Naive B cell (primary cell): ENCODE results near the gene POC1A. TPM values are rescaled to one million over a fixed set of nuclear protein-coding genes. Genes with fewer than 3 reads are reported as not detected.
A peak's percentile ranks its signal among the peaks of the same experiment; 100 is the strongest.

Experiments used
- ATAC-seq, 2 donors: fragments of 150-1000 bp; cut with Tn5 transposase; 2 replicates each; pipeline ENCODE4 v1.10.0; 2021; ENCODE audit warnings: low read depth in 2 of 2, mild to moderate bottlenecking in 2 of 2, moderate library complexity in 2 of 2
- DNase-seq: peaks from one replicate; pipeline ENCODE4 v3.0.0; 2022
- H3K27ac Mint-ChIP-seq, 6 donors: one replicate each; pipeline ENCODE4 v1.8.0; 2020 to 2022; ENCODE audit warnings: mild to moderate bottlenecking in 6 of 6, mixed read lengths in 6 of 6, moderate library complexity in 5 of 6, inconsistent platforms in 2 of 6
- H3K27me3 Mint-ChIP-seq, 3 donors: one replicate each; pipeline ENCODE4 v1.8.0; 2021 to 2022; ENCODE audit warnings: mixed read lengths in 3 of 3, mild to moderate bottlenecking in 1 of 3
- H3K36me3 Mint-ChIP-seq, 2 donors: one replicate each; pipeline ENCODE4 v1.8.0; 2020 to 2022; ENCODE audit warnings: mixed read lengths in 2 of 2, inconsistent platforms in 1 of 2, mild to moderate bottlenecking in 1 of 2
- H3K4me1 Mint-ChIP-seq, 3 donors: one replicate each; pipeline ENCODE4 v1.8.0; 2020 to 2022; ENCODE audit warnings: mixed read lengths in 3 of 3, inconsistent platforms in 1 of 3, mild to moderate bottlenecking in 1 of 3, moderate library complexity in 1 of 3
- H3K4me3 Mint-ChIP-seq, 8 donors: one replicate each; pipeline ENCODE4 v1.8.0; 2020 to 2022; ENCODE audit warnings: mild to moderate bottlenecking in 8 of 8, mixed read lengths in 8 of 8, moderate library complexity in 8 of 8, inconsistent platforms in 2 of 8
- H3K9me3 Mint-ChIP-seq, 7 donors: one replicate each; pipeline ENCODE4 v1.8.0; 2020 to 2022; ENCODE audit warnings: mixed read lengths in 7 of 7, mild to moderate bottlenecking in 5 of 7, inconsistent platforms in 2 of 7, moderate library complexity in 1 of 7
- polyA plus RNA-seq, 6 donors: library from polyadenylated mRNA; unstranded; fragments of 300-500 nt; fragmentation: Illumina TruSeq; gene quantifications; one replicate each; pipeline ENCODE4 v1.2.3, GENCODE V29; 2021; ENCODE audit warnings: low read depth in 6 of 6

Gene POC1A
- polyA plus RNA-seq, 6 donors from 2014 or later: 1.2 to 4.9 (median 1.6) TPM

GRCh38 chr3:52056968-52057811 is 97.0 kb downstream of the POC1A start:
- no peaks in the 10 kb centered on the region for H3K36me3 Mint-ChIP-seq

GRCh38 chr3:52056521-52056967 is 97.7 kb downstream of the POC1A start, which contains the start of gene DUSP7:
Gene DUSP7, minus strand, starts transcription at chr3:52056571. Its CDS starts 205 bp downstream, at chr3:52056366.
- DNase-seq (peak; percentile 67), ATAC-seq (peak; percentile 38)
- H3K36me3 Mint-ChIP-seq: no peaks in the 10 kb centered on the region
- H3K4me1 Mint-ChIP-seq: peaks cover 41 to 58% (median 55%) of the 10 kb centered on the region in 3 donors
- H3K4me3 Mint-ChIP-seq: peak within 1 kb of the TSS; percentile 88 to 96 (median 93)
- no peaks in the 10 kb centered on the region for H3K9me3 Mint-ChIP-seq
- peak within 1 kb of the TSS; percentile 75 to 95 (median 86) for H3K27ac Mint-ChIP-seq
- H3K27me3 Mint-ChIP-seq: no peaks in the 10 kb centered on the region

More at GRCh38 chr3:52056968-52057811, 97.0 kb downstream of the POC1A start:
- H3K4me1 Mint-ChIP-seq: peaks cover 37 to 57% (median 55%) of the 10 kb centered on the region in 3 donors
- H3K4me3 Mint-ChIP-seq: peak overlapping the region; percentile 88 to 96 (median 92)
- ATAC-seq: peak; percentile 88
- peak; percentile 98 for DNase-seq
- H3K27me3 Mint-ChIP-seq: no peaks in the 10 kb centered on the region
- H3K9me3 Mint-ChIP-seq: no peaks in the 10 kb centered on the region
- peak overlapping the region; percentile 75 to 95 (median 86) for H3K27ac Mint-ChIP-seq

GRCh38 chr3:52055537-52056351 is 98.5 kb downstream of the POC1A start:
- Mint-ChIP-seq H3K4me3 (peak overlapping the region; percentile 86 to 94 (median 88)), H3K36me3 (no peaks in the 10 kb centered on the region), H3K27ac (peak overlapping the region in 3 of 6 donors; percentile 69 to 85 (median 75)), H3K9me3 (no peaks in the 10 kb centered on the region), H3K27me3 (no peaks in the 10 kb centered on the region), H3K4me1 (peaks cover 41 to 54% (median 54%) of the 10 kb centered on the region in 3 donors)
- DNase-seq (peak; percentile 47), ATAC-seq (peak; percentile 15 to 18)

GRCh38 chr3:52054661-52055511 is 99.3 kb downstream of the POC1A start:
- peak overlapping the region in 2 of 6 donors; percentile 42 to 85 for H3K27ac Mint-ChIP-seq
- peak overlapping the region; percentile 86 to 94 (median 88) for H3K4me3 Mint-ChIP-seq
- ATAC-seq (no peak), DNase-seq (no peak)
- H3K27me3 Mint-ChIP-seq: no peaks in the 10 kb centered on the region
- H3K36me3 Mint-ChIP-seq: no peaks in the 10 kb centered on the region
- H3K4me1 Mint-ChIP-seq: peaks cover 41 to 54% (median 52%) of the 10 kb centered on the region in 3 donors
- H3K9me3 Mint-ChIP-seq: no peaks in the 10 kb centered on the region

- Mint-ChIP-seq H3K36me3 (peaks cover 0 to 8% of the 10 kb centered on the region in 2 donors), H3K27me3 (no peaks in the 10 kb centered on the region), H3K27ac (peak overlapping the region; percentile 30 to 92 (median 86)), H3K9me3 (no peaks in the 10 kb centered on the region), H3K4me1 (peaks cover 44 to 50% (median 48%) of the 10 kb centered on the region in 3 donors), H3K4me3 (peak overlapping the region; percentile 25 to 88 (median 80))
- ATAC-seq: no peak
- no peak for DNase-seq
Observed at GRCh38 chr3:52053307-52054304, 100.6 kb downstream of the POC1A start.

GRCh38 chr3:52052831-52053306 is 101.4 kb downstream of the POC1A start:
- ATAC-seq (no peak), DNase-seq (no peak)
- Mint-ChIP-seq H3K36me3 (peaks cover 0 to 8% of the 10 kb centered on the region in 2 donors), H3K27ac (peak overlapping the region; percentile 63 to 92 (median 92)), H3K9me3 (no peaks in the 10 kb centered on the region), H3K4me1 (peaks cover 43 to 48% (median 48%) of the 10 kb centered on the region in 3 donors), H3K4me3 (peak overlapping the region; percentile 72 to 88 (median 80)), H3K27me3 (no peaks in the 10 kb centered on the region)

GRCh38 chr3:52051444-52051843 is 102.8 kb downstream of the POC1A start:
- peaks cover 0 to 8% of the 10 kb centered on the region in 2 donors for H3K36me3 Mint-ChIP-seq
- H3K4me3 Mint-ChIP-seq: peak overlapping the region in 2 of 8 donors; percentile 30 to 45
- peak overlapping the region in 2 of 6 donors; percentile 81 to 92 for H3K27ac Mint-ChIP-seq
- DNase-seq (no peak), ATAC-seq (no peak)
- no peaks in the 10 kb centered on the region for H3K9me3 Mint-ChIP-seq
- H3K27me3 Mint-ChIP-seq: no peaks in the 10 kb centered on the region
- peaks cover 37 to 43% (median 43%) of the 10 kb centered on the region in 3 donors for H3K4me1 Mint-ChIP-seq

GRCh38 chr3:52050571-52050970 is 103.7 kb downstream of the POC1A start:
- peaks cover 0 to 8% of the 10 kb centered on the region in 2 donors for H3K36me3 Mint-ChIP-seq
- ATAC-seq: no peak
- H3K4me3 Mint-ChIP-seq: no peak overlapping the region
- peaks cover 37 to 43% (median 40%) of the 10 kb centered on the region in 3 donors for H3K4me1 Mint-ChIP-seq
- H3K27me3 Mint-ChIP-seq: no peaks in the 10 kb centered on the region
- no peak for DNase-seq
- no peaks in the 10 kb centered on the region for H3K9me3 Mint-ChIP-seq
- H3K27ac Mint-ChIP-seq: peak overlapping the region in 2 of 6 donors; percentile 66 to 88

- Mint-ChIP-seq H3K4me3 (no peak overlapping the region), H3K27ac (no peak overlapping the region), H3K9me3 (no peaks in the 10 kb centered on the region), H3K4me1 (peaks cover 30 to 36% (median 30%) of the 10 kb centered on the region in 3 donors), H3K36me3 (peaks cover 0 to 8% of the 10 kb centered on the region in 2 donors), H3K27me3 (no peaks in the 10 kb centered on the region)
- ATAC-seq: no peak
- DNase-seq: no peak
Observed at GRCh38 chr3:52049503-52049902, 104.7 kb downstream of the POC1A start.

- no peak for ATAC-seq
- no peaks in the 10 kb centered on the region for H3K27me3 Mint-ChIP-seq
- no peak for DNase-seq
- H3K27ac Mint-ChIP-seq: no peak overlapping the region
- peaks cover 9 to 15% (median 9%) of the 10 kb centered on the region in 3 donors for H3K4me1 Mint-ChIP-seq
- no peaks in the 10 kb centered on the region for H3K9me3 Mint-ChIP-seq
- H3K36me3 Mint-ChIP-seq: peaks cover 0 to 8% of the 10 kb centered on the region in 2 donors
- no peak overlapping the region for H3K4me3 Mint-ChIP-seq
Observed at GRCh38 chr3:52047295-52047960, 106.8 kb downstream of the POC1A start.

- ATAC-seq (no peak), DNase-seq (no peak)
- no peaks in the 10 kb centered on the region for H3K27me3 Mint-ChIP-seq
- H3K36me3 Mint-ChIP-seq: peaks cover 0 to 8% of the 10 kb centered on the region in 2 donors
- peak overlapping the region in 2 of 8 donors; percentile 6 to 82 for H3K4me3 Mint-ChIP-seq
- no peaks in the 10 kb centered on the region for H3K9me3 Mint-ChIP-seq
- peaks cover 3 to 14% (median 4%) of the 10 kb centered on the region in 3 donors for H3K4me1 Mint-ChIP-seq
- H3K27ac Mint-ChIP-seq: no peak overlapping the region
Observed at GRCh38 chr3:52046902-52047239, 107.4 kb downstream of the POC1A start.
